Measurements from ENCODE around the gene PSTPIP2.
A peak's percentile ranks its signal among the peaks of the same experiment; 100 is the strongest.

The PSTPIP2 gene

DNA sequence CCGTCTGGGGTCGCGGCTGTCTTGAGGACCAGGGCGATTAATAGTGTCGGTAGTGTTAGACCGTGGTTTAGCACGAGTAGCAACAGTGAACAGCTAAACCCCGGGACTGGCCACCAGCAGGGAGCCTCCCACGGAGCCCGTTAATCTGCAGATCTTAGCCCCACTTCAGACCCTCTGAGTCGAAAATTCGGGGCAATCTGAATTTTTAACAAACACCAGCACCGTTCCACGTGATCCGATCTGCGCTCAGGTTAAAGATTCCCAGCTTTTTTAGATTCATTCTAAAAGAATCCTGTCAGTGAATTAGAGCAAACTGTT lies 26.5 kb upstream of the PSTPIP2 start:
- Histone ChIP-seq H3K9me3 (ENCODE audit: insufficient read depth, low read depth, low read length) (no peaks in the 10 kb centered on the region), H3K79me2 (ENCODE audit: insufficient read depth, low read length) (peaks cover 49% of the 10 kb centered on the region), H3K9me2 (replicated peaks; ENCODE audit: low read depth, low read length) (no peaks in the 10 kb centered on the region), H3K4me3 (ENCODE audit: low read length, poor library complexity, severe bottlenecking) (peak overlapping the region; percentile 99), H3F3A (ENCODE audit: low read depth) (no peaks in the 10 kb centered on the region), H2AFZ (ENCODE audit: low read length) (peak overlapping the region; percentile 83), H3K36me3 (ENCODE audit: insufficient read depth, low read length) (peaks cover 12% of the 10 kb centered on the region), H3K27me3 (ENCODE audit: insufficient read depth, low read length, poor library complexity, severe bottlenecking) (no peaks in the 10 kb centered on the region), H3K4me2 (ENCODE audit: low read depth, low read length, poor library complexity, severe bottlenecking) (peak overlapping the region; percentile 73), H3K4me1 (ENCODE audit: insufficient read depth, low read length, poor library complexity, severe bottlenecking) (peaks cover 21% of the 10 kb centered on the region), H3K9ac (ENCODE audit: low read depth, low read length, poor library complexity, severe bottlenecking) (peak overlapping the region; percentile 96), H4K20me1 (ENCODE audit: insufficient read depth, low read length, poor library complexity, severe bottlenecking) (peaks cover 39% of the 10 kb centered on the region)
- TF ChIP-seq, protein P1, sequence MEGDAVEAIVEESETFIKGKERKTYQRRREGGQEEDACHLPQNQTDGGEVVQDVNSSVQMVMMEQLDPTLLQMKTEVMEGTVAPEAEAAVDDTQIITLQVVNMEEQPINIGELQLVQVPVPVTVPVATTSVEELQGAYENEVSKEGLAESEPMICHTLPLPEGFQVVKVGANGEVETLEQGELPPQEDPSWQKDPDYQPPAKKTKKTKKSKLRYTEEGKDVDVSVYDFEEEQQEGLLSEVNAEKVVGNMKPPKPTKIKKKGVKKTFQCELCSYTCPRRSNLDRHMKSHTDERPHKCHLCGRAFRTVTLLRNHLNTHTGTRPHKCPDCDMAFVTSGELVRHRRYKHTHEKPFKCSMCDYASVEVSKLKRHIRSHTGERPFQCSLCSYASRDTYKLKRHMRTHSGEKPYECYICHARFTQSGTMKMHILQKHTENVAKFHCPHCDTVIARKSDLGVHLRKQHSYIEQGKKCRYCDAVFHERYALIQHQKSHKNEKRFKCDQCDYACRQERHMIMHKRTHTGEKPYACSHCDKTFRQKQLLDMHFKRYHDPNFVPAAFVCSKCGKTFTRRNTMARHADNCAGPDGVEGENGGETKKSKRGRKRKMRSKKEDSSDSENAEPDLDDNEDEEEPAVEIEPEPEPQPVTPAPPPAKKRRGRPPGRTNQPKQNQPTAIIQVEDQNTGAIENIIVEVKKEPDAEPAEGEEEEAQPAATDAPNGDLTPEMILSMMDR (conservative IDR thresholded peaks at IDR 0.05; ENCODE audit: low read length), result no peak
- no peak for TF ChIP-seq EZH2phosphoT487 (IDR thresholded peaks at IDR 0.05; ENCODE audit: borderline replicate concordance)

DNA sequence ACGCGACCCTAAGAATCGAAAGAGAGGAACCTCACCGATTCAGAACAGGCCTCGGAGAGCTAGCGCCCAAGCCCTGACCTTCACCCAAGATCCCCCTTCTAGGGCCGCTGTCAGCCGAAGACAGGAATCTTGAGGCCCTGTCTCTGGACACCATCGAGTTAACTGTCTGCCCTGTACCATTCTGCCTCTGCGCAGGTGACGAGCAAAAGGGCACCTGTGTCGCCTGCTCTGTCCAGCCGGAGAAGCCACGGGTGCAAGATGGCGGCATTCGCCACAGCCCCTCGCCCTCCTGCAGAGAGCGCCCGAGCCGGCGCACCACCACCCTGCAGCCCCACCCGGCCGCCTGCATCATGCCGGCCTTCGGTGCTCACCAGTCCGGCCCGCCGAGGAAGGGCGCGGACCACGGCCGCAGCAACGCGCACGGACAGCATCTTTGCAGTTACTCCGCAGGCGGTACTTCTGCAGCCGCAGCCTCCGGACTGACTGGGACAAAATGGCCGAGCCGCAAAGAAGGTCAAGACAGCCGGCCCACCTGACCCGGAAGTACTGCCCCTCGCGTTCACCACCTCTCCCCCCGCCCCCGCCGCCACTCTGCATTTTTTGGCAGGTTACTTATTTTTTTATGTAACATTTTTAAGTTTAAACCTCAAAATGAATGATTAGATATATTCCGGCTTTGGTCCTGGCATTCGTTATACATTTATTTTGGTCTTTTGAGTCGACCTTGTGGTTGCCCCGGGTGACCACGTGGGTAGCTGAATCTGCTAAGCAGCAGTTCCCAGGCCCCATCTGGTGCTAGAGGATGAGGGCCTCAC lies 25.9 kb upstream of the PSTPIP2 start, which contains the start of gene ATP5F1A:
ATP5F1A (minus strand) TSS at position 496 of the 815 bp plus-strand sequence; CDS start at position 431, 65 bp downstream.
- H3K9me2 ChIP-seq (replicated peaks; ENCODE audit: low read depth, low read length), result no peaks in the 10 kb centered on the region
- peak within 1 kb of the TSS; percentile 83 for H2AFZ ChIP-seq (ENCODE audit: low read length)
- H3K9me3 ChIP-seq (ENCODE audit: insufficient read depth, low read depth, low read length), result no peaks in the 10 kb centered on the region
- peak within 1 kb of the TSS; percentile 73 for H3K4me2 ChIP-seq (ENCODE audit: low read depth, low read length, poor library complexity, severe bottlenecking)
- TF ChIP-seq, protein P1 (conservative IDR thresholded peaks at IDR 0.05; ENCODE audit: low read length), result peak; percentile 29; the same call in 1 of the 2 replicates
- TF ChIP-seq EZH2phosphoT487 (IDR thresholded peaks at IDR 0.05; ENCODE audit: borderline replicate concordance), result no peak
- H3K9ac ChIP-seq (ENCODE audit: low read depth, low read length, poor library complexity, severe bottlenecking), result peak within 1 kb of the TSS; percentile 96
- H3K27me3 ChIP-seq (ENCODE audit: insufficient read depth, low read length, poor library complexity, severe bottlenecking), result no peaks in the 10 kb centered on the region
- peaks cover 54% of the 10 kb centered on the region for H3K79me2 ChIP-seq (ENCODE audit: insufficient read depth, low read length)
- H3K36me3 ChIP-seq (ENCODE audit: insufficient read depth, low read length), result peaks cover 15% of the 10 kb centered on the region
- peaks cover 25% of the 10 kb centered on the region for H3K4me1 ChIP-seq (ENCODE audit: insufficient read depth, low read length, poor library complexity, severe bottlenecking)
- H4K20me1 ChIP-seq (ENCODE audit: insufficient read depth, low read length, poor library complexity, severe bottlenecking), result peaks cover 45% of the 10 kb centered on the region
- no peaks in the 10 kb centered on the region for H3F3A ChIP-seq (ENCODE audit: low read depth)
- peak within 1 kb of the TSS; percentile 99 for H3K4me3 ChIP-seq (ENCODE audit: low read length, poor library complexity, severe bottlenecking)

DNA sequence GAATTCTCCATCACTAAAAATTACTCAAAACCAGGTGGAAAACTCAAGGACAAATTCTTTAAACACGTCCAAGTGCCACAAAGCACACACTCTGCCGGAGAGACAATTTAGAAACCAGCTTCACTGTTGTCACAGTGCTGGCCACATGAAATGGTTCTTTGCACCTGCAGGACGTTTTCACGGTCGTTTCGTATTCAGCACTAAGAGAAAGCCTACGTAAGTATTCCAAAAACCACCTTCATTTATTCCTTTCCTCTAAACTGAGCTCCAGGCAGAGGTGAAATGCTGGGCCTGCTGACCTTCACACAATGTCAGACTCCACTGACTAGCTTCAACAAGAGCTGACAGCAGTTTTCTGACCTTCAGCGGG lies 25.4 kb upstream of the PSTPIP2 start:
- H2AFZ ChIP-seq (ENCODE audit: low read length), result peak overlapping the region; percentile 83
- H3K4me2 ChIP-seq (ENCODE audit: low read depth, low read length, poor library complexity, severe bottlenecking), result peak overlapping the region; percentile 73
- H4K20me1 ChIP-seq (ENCODE audit: insufficient read depth, low read length, poor library complexity, severe bottlenecking), result peaks cover 51% of the 10 kb centered on the region
- TF ChIP-seq EZH2phosphoT487 (IDR thresholded peaks at IDR 0.05; ENCODE audit: borderline replicate concordance), result no peak
- TF ChIP-seq, protein P1 (conservative IDR thresholded peaks at IDR 0.05; ENCODE audit: low read length), result no peak
- H3K79me2 ChIP-seq (ENCODE audit: insufficient read depth, low read length), result peaks cover 60% of the 10 kb centered on the region
- peak overlapping the region; percentile 96 for H3K9ac ChIP-seq (ENCODE audit: low read depth, low read length, poor library complexity, severe bottlenecking)
- H3F3A ChIP-seq (ENCODE audit: low read depth), result no peaks in the 10 kb centered on the region
- peak overlapping the region; percentile 99 for H3K4me3 ChIP-seq (ENCODE audit: low read length, poor library complexity, severe bottlenecking)
- no peaks in the 10 kb centered on the region for H3K9me2 ChIP-seq (replicated peaks; ENCODE audit: low read depth, low read length)
- peaks cover 26% of the 10 kb centered on the region for H3K4me1 ChIP-seq (ENCODE audit: insufficient read depth, low read length, poor library complexity, severe bottlenecking)
- peaks cover 21% of the 10 kb centered on the region for H3K36me3 ChIP-seq (ENCODE audit: insufficient read depth, low read length)
- no peaks in the 10 kb centered on the region for H3K27me3 ChIP-seq (ENCODE audit: insufficient read depth, low read length, poor library complexity, severe bottlenecking)
- no peaks in the 10 kb centered on the region for H3K9me3 ChIP-seq (ENCODE audit: insufficient read depth, low read depth, low read length)
